H1 (cell line): Measurements from ENCODE around the gene TROAP.

ENCODE experiments used
- BRCA1 ChIP-seq: IDR thresholded peaks from 2 replicates; pipeline ENCODE4 v1.6.1; 2012; ENCODE audit warnings: low read depth, low read length, improper control_type of control experiment
- CHD7 ChIP-seq: fragments of 300-600 bp; sonication (generic); IDR thresholded peaks from 2 replicates; pipeline ENCODE4 v1.7.1; 2012; ENCODE audit warnings: low read length, moderate library complexity, mild to moderate bottlenecking, inconsistent platforms; ENCODE audit not compliant: insufficient replicate concordance
- CTCF ChIP-seq, 3 experiments: IDR thresholded peaks; 1 replicate in 2 of 3; 2 replicates in 1 of 3; pipeline versions ENCODE4 v1.5.1 to v1.6.1; 2011; ENCODE audit warnings: low read length in 3 of 3, mild to moderate bottlenecking in 3 of 3, inconsistent platforms in 2 of 3, low read depth in 1 of 3, moderate library complexity in 1 of 3; ENCODE audit not compliant: insufficient read depth in 1 of 3; ENCODE audit errors: control extremely low read depth in 1 of 3
- EP300 ChIP-seq, 2 experiments: IDR thresholded peaks; 1 replicate in 1 of 2; 2 replicates in 1 of 2; pipeline ENCODE4 v1.6.1; 2011 to 2012; ENCODE audit warnings: low read depth in 2 of 2, low read length in 2 of 2, mild to moderate bottlenecking in 2 of 2, borderline replicate concordance in 1 of 2, inconsistent platforms in 1 of 2, moderate library complexity in 1 of 2
- HDAC6 ChIP-seq: IDR thresholded peaks from one replicate; pipeline ENCODE4 v1.7.1; 2012; ENCODE audit warnings: low read depth, mild to moderate bottlenecking, inconsistent platforms, low read length, moderate library complexity
- JUND ChIP-seq: IDR thresholded peaks from 2 replicates; pipeline ENCODE4 v1.6.1; 2011; ENCODE audit warnings: mild to moderate bottlenecking, improper control_type of control experiment, low read length
- SUZ12 ChIP-seq: fragments of 200-600 bp; sonication (generic); IDR thresholded peaks from 2 replicates; pipeline ENCODE4 v1.6.1; 2012; ENCODE audit warnings: mild to moderate bottlenecking, inconsistent platforms, low read length, moderate library complexity, mixed read lengths
- USF2 ChIP-seq: IDR thresholded peaks from 2 replicates; pipeline ENCODE4 v1.6.1; 2011; ENCODE audit warnings: low read length, improper control_type of control experiment

- TF ChIP-seq CTCF (IDR thresholded peaks at IDR 0.05; ENCODE audit: control extremely low read depth in 1 of 3, insufficient read depth in 1 of 3, low read depth in 1 of 3, low read length in 3 of 3) (peak; percentile 67 to 92 (median 89)), BRCA1 (no peak), JUND (no peak), EP300 (IDR thresholded peaks at IDR 0.05; ENCODE audit: borderline replicate concordance in 1 of 2, low read depth in 2 of 2, low read length in 2 of 2) (no peak), SUZ12 (peak; percentile 87), HDAC6 (no peak), USF2 (no peak), CHD7 (no peak)
Measured at GRCh38 chr12:49336645-49337584, 13.9 kb downstream of the TROAP start, which contains the start of gene C1QL4.
